HepG2 (cell line): ENCODE results near the gene SPTBN4. TPM values are rescaled to one million over a fixed set of nuclear protein-coding genes. Genes with fewer than 3 reads are reported as not detected.

Experiments used
- ELF3 ChIP-seq: IDR thresholded peaks from 2 replicates; pipeline ENCODE4 v1.6.1; 2016; ENCODE audit warnings: missing genetic modification reagents, missing compliant biosample characterization
- EP300 ChIP-seq, 3 experiments: sonication (generic) in 1 of 3; formaldehyde crosslinking in 1 of 3; IDR thresholded peaks; 2 replicates each; pipeline versions ENCODE4 v1.5.1 to v1.6.1; 2011 to 2020; ENCODE audit warnings: low read depth in 2 of 3, low read length in 2 of 3, borderline replicate concordance in 1 of 3, improper control_type of control experiment in 1 of 3, mild to moderate bottlenecking in 1 of 3, missing genetic modification reagents in 1 of 3, moderate library complexity in 1 of 3
- FOXC1 ChIP-seq: sonication (generic); formaldehyde crosslinking; IDR thresholded peaks from 2 replicates; pipeline ENCODE4 v1.8.0; 2022; ENCODE audit warnings: mild to moderate bottlenecking, missing genetic modification reagents, borderline replicate concordance
- HDAC1 ChIP-seq: sonication (generic); formaldehyde crosslinking; IDR thresholded peaks from 2 replicates; pipeline ENCODE4 v1.5.1; 2020; ENCODE audit warnings: mild to moderate bottlenecking, missing genetic modification reagents
- IRX3 ChIP-seq: sonication (generic); formaldehyde crosslinking; IDR thresholded peaks from 2 replicates; pipeline ENCODE4 v1.8.1; 2023; ENCODE audit warnings: mild to moderate bottlenecking, low read depth, missing genetic modification reagents, borderline replicate concordance
- KDM5B ChIP-seq: sonication (generic); formaldehyde crosslinking; IDR thresholded peaks from 2 replicates; pipeline ENCODE4 v1.4.0; 2020; ENCODE audit warnings: missing genetic modification reagents, mild to moderate bottlenecking, borderline replicate concordance
- MLX ChIP-seq: IDR thresholded peaks from 2 replicates; pipeline ENCODE4 v1.6.1; 2016
- MLXIP ChIP-seq: sonication (generic); formaldehyde crosslinking; IDR thresholded peaks from 2 replicates; pipeline ENCODE4 v1.9.0; 2021; ENCODE audit warnings: missing genetic modification reagents, borderline replicate concordance
- NFKBIZ ChIP-seq: IDR thresholded peaks from 2 replicates; pipeline ENCODE4 v1.6.1; 2018; ENCODE audit warnings: missing genetic modification reagents, missing compliant biosample characterization
- NR2F1 ChIP-seq, 2 experiments: fragments of 450-650 bp in 1 of 2; formaldehyde crosslinking in 1 of 2; IDR thresholded peaks; 2 replicates each; pipeline versions ENCODE4 v1.5.0 to v1.6.1; 2016 to 2020; ENCODE audit warnings: mild to moderate bottlenecking in 1 of 2, missing compliant biosample characterization in 1 of 2, missing genetic modification reagents in 1 of 2, moderate library complexity in 1 of 2
- NR2F2 ChIP-seq: IDR thresholded peaks from 2 replicates; pipeline ENCODE4 v1.6.1; 2012; ENCODE audit warnings: low read depth, inconsistent platforms, borderline replicate concordance
- POLR2AphosphoS2 ChIP-seq: IDR thresholded peaks from 2 replicates; pipeline ENCODE4 v1.6.1; 2011; ENCODE audit warnings: low read depth, low read length, improper control_type of control experiment
- POLR2AphosphoS5 ChIP-seq: IDR thresholded peaks from 2 replicates; pipeline ENCODE4 v1.6.1; 2012; ENCODE audit warnings: low read depth, low read length
- SIX1 ChIP-seq: sonication (generic); formaldehyde crosslinking; IDR thresholded peaks from 2 replicates; pipeline ENCODE4 v1.4.0; 2020; ENCODE audit warnings: missing genetic modification reagents, borderline replicate concordance
- SMAD1 ChIP-seq: sonication (generic); formaldehyde crosslinking; IDR thresholded peaks from 2 replicates; pipeline ENCODE4 v1.4.0; 2020; ENCODE audit warnings: missing genetic modification reagents, low read depth, mild to moderate bottlenecking, borderline replicate concordance
- SPEN ChIP-seq: sonication (generic); formaldehyde crosslinking; IDR thresholded peaks from 2 replicates; pipeline ENCODE4 v1.5.1; 2020; ENCODE audit warnings: low read depth, mild to moderate bottlenecking, missing genetic modification reagents
- TBL1XR1 ChIP-seq: fragments of 150-350 bp; IDR thresholded peaks from 2 replicates; pipeline ENCODE4 v1.6.1; 2014; ENCODE audit warnings: borderline replicate concordance, low read length; ENCODE audit not compliant: partially characterized antibody
- ZFP1 ChIP-seq: IDR thresholded peaks from 2 replicates; pipeline ENCODE4 v1.6.1; 2016
- ZNF17 ChIP-seq: sonication (generic); formaldehyde crosslinking; IDR thresholded peaks from 2 replicates; pipeline ENCODE4 v1.5.0; 2020; ENCODE audit warnings: mild to moderate bottlenecking, missing genetic modification reagents
- ZNF264 ChIP-seq: sonication (generic); formaldehyde crosslinking; IDR thresholded peaks from 2 replicates; pipeline ENCODE4 v1.4.0; 2020; ENCODE audit warnings: missing genetic modification reagents
- ZNF430 ChIP-seq: sonication (generic); formaldehyde crosslinking; IDR thresholded peaks from 2 replicates; pipeline ENCODE4 v1.9.0; 2021; ENCODE audit warnings: mild to moderate bottlenecking, missing genetic modification reagents
- ZNF567 ChIP-seq: sonication (generic); formaldehyde crosslinking; IDR thresholded peaks from 2 replicates; pipeline ENCODE4 v1.8.1; 2023; ENCODE audit warnings: mild to moderate bottlenecking, missing genetic modification reagents, borderline replicate concordance
- ZNF768 ChIP-seq: sonication (generic); formaldehyde crosslinking; IDR thresholded peaks from 2 replicates; pipeline ENCODE4 v1.4.0; 2020; ENCODE audit warnings: missing genetic modification reagents
- polyA plus RNA-seq, 8 experiments: library from polyadenylated mRNA; depleted of rRNA in 3 of 8; stranded (reverse) in 7 of 8; unstranded in 1 of 8; fragments of >200 nt; fragmentation: Illumina TruSeq in 4 of 8; extraction: Trizol in 4 of 8; gene quantifications; 2 replicates each; pipeline versions ENCODE4 v1.2.1 to v1.2.3, GENCODE V29; 2011 to 2016; ENCODE audit warnings: low read depth in 4 of 8, missing spikeins in 1 of 8, mixed read lengths in 1 of 8; ENCODE audit not compliant: insufficient read depth in 1 of 8
- total RNA-seq, 5 experiments: library from RNA; depleted of rRNA; stranded (reverse); fragments of >200 nt; fragmentation: Illumina TruSeq; extraction: Trizol; gene quantifications; 2 replicates each; pipeline ENCODE4 v1.2.3, GENCODE V29; 2016; ENCODE audit warnings: low read depth in 1 of 5
- TF ChIP-seq, protein P1 (sequence below): sonication (generic); formaldehyde crosslinking; IDR thresholded peaks from 2 replicates; pipeline ENCODE4 v1.4.0; 2020; ENCODE audit warnings: mild to moderate bottlenecking, missing genetic modification reagents
- TF ChIP-seq, protein P2 (sequence below): sonication (generic); formaldehyde crosslinking; IDR thresholded peaks from 2 replicates; pipeline ENCODE4 v1.5.0; 2020; ENCODE audit warnings: missing genetic modification reagents

Gene SPTBN4
- total and polyA plus RNA-seq, 2 of the 13 experiments (the other 11 are each of a cell fraction or from before 2014, with no cell fraction given), result 0.11 TPM

- TF ChIP-seq MLX (no peak), ELF3 (CRISPR knock-in tag) (0 out of 2 replicates have a peak, but pooled peaks have one; percentile 33), NFKBIZ (CRISPR knock-in tag) (no peak), SMAD1 (CRISPR knock-in tag) (no peak), KDM5B (peak; percentile 55; the same call in 1 of the 2 replicates), ZNF264 (0 out of 2 replicates have a peak, but pooled peaks have one; percentile 34), TBL1XR1 (no peak), FOXC1 (CRISPR knock-in tag) (peak; percentile 17; the same call in 1 of the 2 replicates), NR2F2 (no peak), POLR2AphosphoS5 (peak; percentile 91), IRX3 (no peak), ZFP1 (no peak), SPEN (CRISPR knock-in tag) (peak; percentile 65; the same call in 1 of the 2 replicates), SIX1 (no peak), MLXIP (CRISPR knock-in tag) (no peak), ZNF768 (CRISPR knock-in tag) (peak; percentile 58), POLR2AphosphoS2 (no peak), ZNF430 (peak; percentile 33; the same call in 1 of the 2 replicates), EP300 (IDR thresholded peaks at IDR 0.05; ENCODE audit: low read depth in 2 of 2, low read length in 2 of 2) (no peak), EP300 (CRISPR knock-in tag; IDR thresholded peaks at IDR 0.05; ENCODE audit: borderline replicate concordance) (no peak), ZNF17 (CRISPR knock-in tag) (no peak), NR2F1 (CRISPR knock-in tag; IDR thresholded peaks at IDR 0.05) (no peak), HDAC1 (CRISPR knock-in tag) (peak; percentile 93), ZNF567 (CRISPR knock-in tag) (no peak; the same call in 1 of the 2 replicates)
- TF ChIP-seq, protein P1, sequence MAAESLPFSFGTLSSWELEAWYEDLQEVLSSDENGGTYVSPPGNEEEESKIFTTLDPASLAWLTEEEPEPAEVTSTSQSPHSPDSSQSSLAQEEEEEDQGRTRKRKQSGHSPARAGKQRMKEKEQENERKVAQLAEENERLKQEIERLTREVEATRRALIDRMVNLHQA, result no peak
- TF ChIP-seq, protein P2, sequence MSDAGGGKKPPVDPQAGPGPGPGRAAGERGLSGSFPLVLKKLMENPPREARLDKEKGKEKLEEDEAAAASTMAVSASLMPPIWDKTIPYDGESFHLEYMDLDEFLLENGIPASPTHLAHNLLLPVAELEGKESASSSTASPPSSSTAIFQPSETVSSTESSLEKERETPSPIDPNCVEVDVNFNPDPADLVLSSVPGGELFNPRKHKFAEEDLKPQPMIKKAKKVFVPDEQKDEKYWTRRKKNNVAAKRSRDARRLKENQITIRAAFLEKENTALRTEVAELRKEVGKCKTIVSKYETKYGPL (CRISPR knock-in tag), result 0 out of 2 replicates have a peak, but pooled peaks have one; percentile 37
These were observed 22.6 kb upstream of the SPTBN4 start, which contains the start of gene SERTAD3 (continued) for GRCh38 chr19:40444000-40444824.
